GM18508 (cell line): ENCODE measurements around the gene RASSF6.
A peak's percentile ranks its signal among the peaks of the same experiment; 100 is the strongest.
"Not testable (repeated sequence)": the region's sequence is repeated elsewhere in the genome, so short reads cannot be mapped to it uniquely, and the experiment has no call there.

ENCODE experiments used
- ATAC-seq: cut with Tn5 transposase; IDR thresholded peaks from one replicate; pipeline ENCODE4 v1.9.1; 2021; ENCODE audit warnings: moderate number of reproducible peaks; ENCODE audit not compliant: insufficient read depth, unreplicated experiment

Gene RASSF6

DNA sequence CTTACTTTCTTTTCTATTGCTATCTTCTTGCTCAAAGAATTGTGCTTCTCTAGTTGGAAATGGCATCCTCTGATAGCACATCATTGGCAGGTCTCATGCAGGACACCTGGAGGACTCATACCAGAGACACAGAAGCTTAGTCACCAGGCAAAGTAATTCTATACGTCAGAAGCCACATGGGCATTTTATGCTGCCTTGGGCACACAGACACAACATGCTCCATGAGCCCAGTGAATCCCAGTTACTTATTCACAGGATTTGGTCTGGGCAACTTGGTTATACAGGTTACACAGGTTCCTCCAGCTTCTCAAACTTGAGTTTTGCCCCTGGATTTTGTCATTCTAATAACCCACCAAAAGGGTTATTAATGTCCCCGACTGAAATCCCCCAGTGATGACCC is 7.1 kb downstream of the RASSF6 start:
- no peak for ATAC-seq

DNA sequence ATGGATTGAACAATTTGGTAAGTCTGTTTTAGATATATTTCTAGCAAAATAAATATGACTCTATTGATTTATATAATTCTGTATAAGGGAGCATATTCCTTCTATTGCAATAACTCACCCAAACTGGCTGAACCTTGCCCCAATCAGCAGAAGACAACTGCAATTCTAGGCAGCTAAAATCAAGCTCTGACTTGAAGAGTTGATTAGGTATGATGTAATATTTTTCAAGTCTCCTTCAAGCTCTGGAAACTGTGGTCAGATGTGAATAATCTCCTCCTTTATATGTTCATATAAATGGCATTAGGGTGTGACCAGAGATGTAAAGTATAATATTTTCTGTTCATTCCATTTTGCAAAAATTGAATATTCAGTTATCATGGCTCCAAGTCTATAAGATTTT is 8.2 kb downstream of the RASSF6 start:
- no peak for ATAC-seq

- ATAC-seq: no peak
Observed at GRCh38 chr4:73609706-73610105, 10.5 kb downstream of the RASSF6 start.

DNA sequence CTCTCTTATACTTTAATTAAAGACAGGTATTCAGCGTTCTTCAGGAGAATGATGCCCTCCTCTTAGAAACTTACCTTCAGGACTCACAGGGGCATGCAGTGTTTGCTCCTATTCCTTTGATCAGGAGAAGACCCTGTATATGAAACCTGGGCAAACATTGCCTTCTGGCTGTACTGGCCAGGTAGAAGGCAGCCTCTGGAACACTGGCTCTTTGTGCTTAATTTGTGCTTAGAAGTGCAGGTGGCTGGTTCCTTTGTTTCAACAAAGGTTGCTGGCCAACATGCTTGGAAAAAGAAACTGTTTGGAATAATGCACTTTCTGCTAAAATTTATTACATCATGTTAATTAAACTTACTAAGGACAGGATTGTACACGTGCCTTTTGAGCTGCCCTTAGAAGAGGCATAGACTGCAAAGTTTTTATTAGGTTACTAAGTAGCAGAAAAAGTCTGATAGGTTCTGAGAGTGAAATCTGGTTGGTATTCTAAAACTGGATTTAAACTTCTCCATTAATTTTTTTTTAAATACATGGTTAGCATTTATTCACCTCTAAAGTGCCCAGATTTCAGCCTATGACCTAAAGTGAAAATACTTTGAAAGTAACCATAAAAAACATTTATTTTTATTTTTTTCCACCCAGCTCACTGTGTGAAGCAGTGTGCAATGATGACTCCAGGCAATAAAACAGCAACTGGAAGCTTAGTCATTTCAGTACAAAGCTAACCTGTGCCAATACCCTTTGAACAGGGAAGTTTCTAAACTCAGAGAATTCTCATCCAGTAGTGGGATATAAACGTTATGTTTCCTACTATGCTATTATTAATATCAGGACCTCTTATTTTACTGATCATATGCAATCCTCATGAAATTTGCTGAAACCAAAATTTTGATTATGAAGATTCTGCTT is 11.3 kb downstream of the RASSF6 start:
- peak; percentile 33 for ATAC-seq

- ATAC-seq: no peak
Observed at GRCh38 chr4:73607375-73608033, 12.7 kb downstream of the RASSF6 start.

DNA sequence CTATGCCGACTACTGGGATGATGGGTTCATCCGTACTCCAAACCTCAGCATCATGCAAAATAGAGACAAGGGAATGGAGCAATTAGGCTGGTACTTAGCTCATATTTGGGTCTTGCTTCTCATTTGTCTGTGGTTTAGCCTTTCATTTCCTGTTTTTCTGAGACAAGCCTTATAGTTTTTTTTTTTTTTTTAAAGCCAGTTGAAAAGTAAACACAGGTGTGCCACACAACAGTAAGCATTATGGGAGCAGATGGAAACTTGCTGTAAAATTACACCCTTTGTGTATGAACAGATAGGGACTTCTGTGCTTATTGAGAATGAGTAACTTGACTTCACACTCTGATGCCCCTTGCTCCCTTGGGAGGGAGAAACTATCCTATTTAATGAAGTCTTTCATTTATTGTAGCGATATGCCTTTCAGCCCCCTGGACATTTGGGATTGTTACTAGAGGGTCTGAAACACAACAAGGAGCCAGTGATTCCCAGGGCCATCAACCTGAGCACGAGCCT is 13.7 kb downstream of the RASSF6 start:
- peak; percentile 52 for ATAC-seq

- ATAC-seq: no peak
Observed at GRCh38 chr4:73603854-73604584, 16.2 kb downstream of the RASSF6 start.

GRCh38 chr4:73603271-73603710 is 16.9 kb downstream of the RASSF6 start:
- peak; percentile 52 for ATAC-seq

DNA sequence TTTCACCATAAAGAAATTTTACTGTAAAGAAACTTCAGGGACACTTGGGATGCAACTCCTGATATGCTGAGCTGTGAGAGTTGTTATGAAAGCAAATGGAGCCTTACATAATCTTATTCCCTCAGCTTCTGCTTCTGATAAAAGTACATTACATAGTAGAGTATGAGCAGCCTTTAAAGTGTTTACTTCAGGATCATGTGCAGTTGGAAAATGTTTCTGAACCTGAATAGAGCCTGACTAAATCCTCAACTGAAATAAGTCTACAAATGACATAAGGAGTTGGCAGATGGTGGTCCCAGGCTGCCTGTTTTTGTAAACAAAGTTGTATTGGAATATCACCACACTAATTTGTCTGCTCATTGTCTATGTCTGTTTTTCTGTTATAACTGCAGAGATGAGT is 19.3 kb downstream of the RASSF6 start:
- no peak for ATAC-seq

GRCh38 chr4:73599182-73599581 is 21.1 kb downstream of the RASSF6 start:
- no peak for ATAC-seq

DNA sequence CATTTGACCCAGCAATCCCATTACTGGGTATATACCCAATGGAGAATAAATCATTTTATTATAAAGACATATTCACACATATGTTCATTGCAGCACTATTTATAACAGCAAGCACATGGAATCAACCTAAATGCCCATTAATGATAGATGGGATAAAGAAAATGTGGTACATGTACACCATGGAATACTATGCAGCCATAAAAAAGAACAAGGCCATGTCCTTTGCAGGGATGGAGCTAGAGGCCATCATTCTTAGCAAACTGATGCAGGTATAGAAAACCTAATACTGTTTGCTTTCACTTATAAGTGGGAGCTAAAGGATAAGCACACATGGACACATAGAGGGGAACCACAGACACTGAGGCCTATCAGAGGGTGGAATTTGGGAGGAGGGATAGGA is 22.6 kb downstream of the RASSF6 start:
- no peak for ATAC-seq

GRCh38 chr4:73597183-73597582 is 23.1 kb downstream of the RASSF6 start:
- not testable (repeated sequence) for ATAC-seq

DNA sequence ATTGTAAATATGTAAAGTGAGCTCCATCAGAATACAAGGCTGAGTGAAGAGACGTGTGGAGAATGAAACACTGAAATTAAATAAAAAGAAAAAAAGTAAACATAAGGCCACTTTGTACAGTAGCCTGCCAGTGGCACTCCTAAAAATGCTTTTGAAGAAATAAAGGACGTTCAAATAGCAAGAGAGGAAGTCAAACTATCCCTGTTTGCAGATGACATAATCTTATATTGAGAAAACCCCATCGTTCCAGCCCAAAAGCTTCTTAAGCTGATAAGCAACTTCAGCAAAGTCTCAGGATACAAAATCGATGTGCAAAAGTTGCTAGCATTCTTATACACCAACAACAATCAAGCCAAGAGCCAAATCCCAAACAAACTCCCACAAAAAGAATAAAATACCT is 24.2 kb downstream of the RASSF6 start:
- ATAC-seq: no peak

GRCh38 chr4:73593631-73594241 is 26.5 kb downstream of the RASSF6 start:
- no peak for ATAC-seq

DNA sequence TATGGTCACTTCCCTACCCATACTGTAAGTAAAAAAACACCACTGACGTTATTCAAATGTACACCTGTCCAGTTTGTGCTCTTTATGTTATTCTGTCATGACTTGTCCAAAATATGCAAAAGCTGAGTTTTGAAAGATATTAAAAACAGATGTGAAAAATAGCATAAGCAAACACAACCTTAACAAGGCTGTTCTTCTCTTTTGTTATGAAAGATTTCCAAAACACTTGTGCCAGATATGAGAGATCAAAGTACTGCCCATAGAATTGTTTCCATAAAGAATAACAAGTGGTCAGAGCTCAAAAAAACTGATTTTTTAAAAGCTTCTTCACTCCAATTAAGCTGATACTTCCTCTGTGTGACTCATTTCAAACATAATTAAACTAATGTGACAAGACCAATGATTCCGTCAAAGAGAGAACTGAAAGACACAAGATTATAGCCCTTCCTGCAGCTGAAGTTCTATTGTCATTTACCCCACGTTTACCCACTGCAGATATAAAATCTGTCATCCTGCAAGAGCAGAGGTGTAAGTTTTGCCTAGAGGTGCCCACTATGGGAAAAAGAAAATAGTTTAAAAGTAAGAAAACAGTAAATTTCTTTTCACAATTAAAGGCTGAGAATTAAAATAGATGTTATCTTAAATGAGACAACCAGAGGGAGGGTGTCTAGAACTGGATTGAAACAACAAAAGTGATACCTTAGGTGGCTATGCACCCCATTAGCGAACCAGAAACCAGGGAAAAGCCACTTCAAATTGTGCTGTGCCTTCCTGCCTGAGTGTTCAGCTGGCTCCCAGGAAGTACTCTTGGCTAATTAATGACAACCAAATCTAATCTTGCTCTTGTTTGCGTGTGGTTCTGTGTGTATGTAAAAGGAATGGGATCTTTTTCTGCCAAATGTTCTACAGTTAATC is 30.1 kb downstream of the RASSF6 start:
- peak; percentile 86 for ATAC-seq

DNA sequence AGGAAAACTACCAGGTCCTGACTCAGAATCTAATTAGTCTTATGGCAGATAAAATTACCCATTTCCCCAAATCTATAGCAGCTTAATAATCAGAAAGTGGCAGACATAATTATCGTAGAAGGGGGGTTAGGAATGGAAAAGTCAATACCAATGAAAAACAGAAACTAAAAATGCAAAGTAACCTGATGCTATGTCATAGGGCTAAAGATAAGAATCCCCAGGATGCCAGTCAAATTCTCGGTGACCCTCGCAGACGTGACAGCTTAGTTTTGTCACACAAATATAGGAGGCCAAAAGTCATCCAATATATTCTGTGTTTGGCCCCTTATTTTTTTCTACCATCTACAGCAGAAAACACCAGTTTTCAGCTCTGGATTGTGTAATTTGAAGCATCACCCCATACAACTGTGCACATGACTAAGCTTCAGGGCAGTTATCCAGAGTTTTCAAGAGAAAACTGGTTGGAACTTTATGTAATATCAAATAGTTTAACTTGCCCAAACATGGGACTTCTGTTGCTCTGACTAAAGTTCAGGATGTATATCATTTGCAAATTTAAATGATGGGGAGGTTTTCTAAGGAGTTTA is 30.9 kb downstream of the RASSF6 start:
- peak; percentile 31 for ATAC-seq

DNA sequence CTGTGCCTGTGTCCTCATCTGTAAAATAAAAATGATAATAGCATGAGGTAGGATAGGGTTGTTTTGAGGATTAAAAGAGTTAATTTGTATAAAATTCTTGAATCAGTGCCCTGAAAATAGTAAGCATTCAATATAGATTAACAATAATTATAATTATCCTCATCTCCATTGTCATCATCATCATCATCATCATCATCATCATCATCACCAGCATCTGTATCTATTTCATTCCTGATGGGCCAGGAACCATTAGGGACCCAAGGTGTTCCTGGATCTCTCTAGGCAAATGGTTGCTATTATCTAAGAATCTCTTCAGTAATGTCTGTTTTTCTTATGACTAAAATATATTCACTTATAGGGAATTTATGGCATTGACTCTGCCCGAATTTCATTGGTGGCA is 31.6 kb downstream of the RASSF6 start:
- no peak for ATAC-seq

DNA sequence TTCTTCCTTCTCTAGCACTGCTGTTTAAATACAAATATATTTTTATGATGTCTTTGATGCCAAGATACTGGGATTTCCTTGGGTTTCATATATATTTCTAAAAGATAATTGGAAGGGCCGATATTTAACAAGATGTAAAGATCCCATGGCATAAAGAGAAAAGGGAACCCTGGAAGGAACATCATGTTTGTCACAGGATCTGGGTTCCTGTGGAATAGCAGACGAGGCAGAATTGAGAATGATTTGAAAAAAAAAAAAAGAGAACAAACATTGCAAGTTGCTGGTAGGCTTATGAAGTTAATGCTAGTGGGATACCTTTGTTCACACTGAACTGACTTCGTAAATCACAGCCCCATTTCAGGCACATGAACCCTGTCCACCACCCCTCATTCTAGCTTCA is 33.6 kb downstream of the RASSF6 start:
- ATAC-seq: no peak

DNA sequence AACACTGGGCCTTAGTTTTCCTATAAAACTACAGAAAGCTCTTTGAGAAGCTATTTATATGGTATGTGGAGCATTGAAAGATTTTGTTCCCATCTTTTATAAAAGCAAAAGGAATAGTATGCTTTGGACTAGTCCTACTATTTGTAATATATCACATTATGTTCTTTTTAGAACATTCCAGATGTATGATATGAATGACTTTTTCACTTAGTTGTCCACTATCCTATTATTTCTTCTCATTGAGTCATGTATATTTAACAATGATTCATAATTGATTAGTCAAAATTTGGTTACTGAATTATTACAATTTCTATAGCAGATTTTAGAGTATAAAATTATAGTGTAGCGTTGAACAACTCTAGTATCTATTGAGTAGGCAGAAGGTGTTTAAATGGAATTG is 34.2 kb downstream of the RASSF6 start:
- ATAC-seq: no peak
